Dermis lymphatic vessel endothelial cell (primary cell): ENCODE measurements around the gene FADS3. TPM values are rescaled to one million over a fixed set of nuclear protein-coding genes. Genes with fewer than 3 reads are reported as not detected.

ENCODE experiments used
- total RNA-seq: library from RNA; depleted of rRNA; stranded (reverse); fragments of >200 nt; gene quantifications from 2 replicates; pipeline ENCODE4 v1.2.1, GENCODE V29; 2014

The FADS3 gene
- total RNA-seq, result 26.9 and 51.1 TPM in 2 replicates

GRCh38 chr11:61891331-61892084 lies at the start of gene FADS3:
TSS of gene FADS3 (minus strand) at chr11:61891545. CDS start at chr11:61891381, 164 bp downstream.

GRCh38 chr11:61917334-61918109 lies 26.2 kb upstream of the FADS3 start, which contains the start of gene RAB3IL1:
TSS of gene RAB3IL1 (minus strand) at chr11:61917566. CDS start at chr11:61917367, 199 bp downstream.

GRCh38 chr11:61827571-61828378 lies 63.6 kb downstream of the FADS3 start, which contains the start of gene FADS2:
TSS of gene FADS2 (plus strand) at chr11:61828300. CDS start at chr11:61828391, 91 bp downstream.

Other genes starting within 250 kb of the FADS3 start
- 1.6 and 1.7 TPM in 2 replicates for gene DAGLA, start 211.2 kb downstream of the FADS3 start, total RNA-seq
- 0.11 and 0.26 TPM in 2 replicates for gene MYRF, start 138.9 kb downstream of the FADS3 start, total RNA-seq
- gene TMEM258, start 98.9 kb downstream of the FADS3 start, total RNA-seq, result 109 and 203 TPM in 2 replicates
- 9.6 and 10.7 TPM in 2 replicates for gene FEN1, start 98.6 kb downstream of the FADS3 start, total RNA-seq
- gene FADS1, start 74.5 kb downstream of the FADS3 start, total RNA-seq, result 18.4 and 29.9 TPM in 2 replicates
- 23.1 and 32.7 TPM in 2 replicates for gene FADS2, start 63.2 kb downstream of the FADS3 start, total RNA-seq
- gene RAB3IL1, start 26.0 kb upstream of the FADS3 start, total RNA-seq, result 6.3 and 12.2 TPM in 2 replicates
- gene BEST1, start 58.8 kb upstream of the FADS3 start, total RNA-seq, result under 0.01 TPM in 2 replicates
- gene FTH1, start 76.1 kb upstream of the FADS3 start, total RNA-seq, result 380 and 579 TPM in 2 replicates
- 7.9 and 9.3 TPM in 2 replicates for gene INCENP, start 232.5 kb upstream of the FADS3 start, total RNA-seq